IMR-90 (cell line): ENCODE measurements around the gene POLR3GL. TPM values are rescaled to one million over a fixed set of nuclear protein-coding genes. Genes with fewer than 3 reads are reported as not detected.

Source experiments
- ATAC-seq: fragments of 200-7000 bp; cut with Tn5 transposase; 2 replicates; pipeline ENCODE4 v1.9.1; 2020; ENCODE audit warnings: low read depth, mild to moderate bottlenecking, moderate library complexity
- BruUV-seq: library from RNA; stranded (reverse); fragments of 400-500 nt; replicated peaks from 2 replicates; lab custom pipeline; 2021; lab: Mats Ljungman, UMichigan
- CTCF ChIA-PET: fragments of 300-600 bp; formaldehyde crosslinking; extraction: SDS; loops from one replicate; lab custom pipeline; 2021; ENCODE audit warnings: antibody characterized with exemption; lab: Yijun Ruan, JAX
- POLR2A ChIA-PET: fragments of 300-600 bp; sonication (Branson Sonifier 250); formaldehyde crosslinking; loops from one replicate; lab custom pipeline; 2022; ENCODE audit warnings: antibody characterized with exemption; ENCODE audit not compliant: unreplicated experiment; lab: Charles Lee
- DNase-seq: peaks from one replicate; pipeline ENCODE4 v3.0.0; 2013
- H2AFZ ChIP-seq: replicated peaks from 2 replicates; pipeline ENCODE3; 2013; ENCODE audit warnings: low read length, mild to moderate bottlenecking; ENCODE audit not compliant: poor library complexity
- H2AK5ac ChIP-seq: 2 replicates; pipeline ENCODE4 v1.6.1; 2013; ENCODE audit warnings: low read depth, low read length, inconsistent platforms
- H2AK9ac ChIP-seq: replicated peaks from 2 replicates; pipeline ENCODE3; 2013; ENCODE audit warnings: mild to moderate bottlenecking, low read depth, low read length, moderate library complexity; ENCODE audit not compliant: poor library complexity
- H2BK120ac ChIP-seq: 2 replicates; pipeline ENCODE4 v1.6.1; 2013; ENCODE audit warnings: low read depth, low read length, inconsistent platforms
- H2BK15ac ChIP-seq: 3 replicates; pipeline ENCODE4 v1.6.1; 2013; ENCODE audit warnings: low read depth, low read length, inconsistent platforms
- H2BK20ac ChIP-seq: 2 replicates; pipeline ENCODE4 v1.6.1; 2013; ENCODE audit warnings: low read depth, mild to moderate bottlenecking, inconsistent platforms, low read length, moderate library complexity
- H2BK5ac ChIP-seq: 2 replicates; pipeline ENCODE4 v1.6.1; 2013; ENCODE audit warnings: mild to moderate bottlenecking, low read depth, low read length, inconsistent platforms; ENCODE audit not compliant: poor library complexity, severe bottlenecking
- H3K14ac ChIP-seq: replicated peaks from 2 replicates; pipeline ENCODE4 v1.6.1; 2013; ENCODE audit warnings: low read depth, low read length, inconsistent platforms
- H3K18ac ChIP-seq: 2 replicates; pipeline ENCODE4 v1.6.1; 2013; ENCODE audit warnings: low read depth, low read length, control low read depth
- H3K23ac ChIP-seq: 2 replicates; pipeline ENCODE4 v1.6.1; 2013; ENCODE audit warnings: low read depth, low read length, inconsistent platforms
- H3K27ac ChIP-seq: 2 replicates; pipeline ENCODE4 v1.5.1; 2013; ENCODE audit warnings: mild to moderate bottlenecking, control low read depth, low read length; ENCODE audit not compliant: insufficient read depth
- H3K27me3 ChIP-seq: 2 replicates; pipeline ENCODE4 v1.6.1; 2013; ENCODE audit warnings: low read length; ENCODE audit not compliant: control insufficient read depth, insufficient read depth
- H3K36me3 ChIP-seq: 2 replicates; pipeline ENCODE4 v1.6.1; 2013; ENCODE audit warnings: low read length, mixed read lengths; ENCODE audit not compliant: control insufficient read depth, insufficient read depth
- H3K4ac ChIP-seq: 2 replicates; pipeline ENCODE4 v1.6.1; 2013; ENCODE audit warnings: low read depth, low read length, inconsistent platforms
- H3K4me1 ChIP-seq: 2 replicates; pipeline ENCODE4 v1.6.1; 2013; ENCODE audit warnings: low read length, mixed read lengths; ENCODE audit not compliant: control insufficient read depth, insufficient read depth
- H3K4me2 ChIP-seq: 2 replicates; pipeline ENCODE4 v1.6.1; 2013; ENCODE audit warnings: low read depth, mild to moderate bottlenecking, control low read depth, low read length, moderate library complexity
- H3K4me3 ChIP-seq: 2 replicates; pipeline ENCODE4 v1.5.1; 2013; ENCODE audit warnings: low read depth, mild to moderate bottlenecking, control low read depth, low read length, moderate library complexity; ENCODE audit not compliant: insufficient read depth
- H3K56ac ChIP-seq: 2 replicates; pipeline ENCODE4 v1.6.1; 2013; ENCODE audit warnings: low read length, inconsistent platforms; ENCODE audit not compliant: insufficient read depth; ENCODE audit errors: extremely low read depth
- H3K79me1 ChIP-seq, 2 experiments: 2 replicates each; pipeline ENCODE4 v1.6.1; 2013; ENCODE audit warnings: low read length in 2 of 2, inconsistent platforms in 1 of 2, low read depth in 1 of 2
- H3K9ac ChIP-seq: 2 replicates; pipeline ENCODE4 v1.6.1; 2013; ENCODE audit warnings: low read depth, low read length, control low read depth
- H3K9me1 ChIP-seq: 2 replicates; pipeline ENCODE4 v1.6.1; 2013; ENCODE audit warnings: low read length, inconsistent platforms; ENCODE audit not compliant: insufficient read depth
- H3K9me3 ChIP-seq: 2 replicates; pipeline ENCODE4 v1.6.1; 2013; ENCODE audit warnings: low read length; ENCODE audit not compliant: control insufficient read depth, insufficient read depth
- H4K20me1 ChIP-seq: 2 replicates; pipeline ENCODE4 v1.6.1; 2013; ENCODE audit warnings: low read length, inconsistent platforms; ENCODE audit not compliant: insufficient read depth
- H4K5ac ChIP-seq: 2 replicates; pipeline ENCODE4 v1.6.1; 2013; ENCODE audit warnings: mild to moderate bottlenecking, low read depth, low read length, control low read depth
- H4K8ac ChIP-seq, 2 experiments: 2 replicates each; pipeline ENCODE4 v1.6.1; 2013; ENCODE audit warnings: low read depth in 2 of 2, low read length in 2 of 2, control low read depth in 1 of 2, inconsistent platforms in 1 of 2
- H4K91ac ChIP-seq: 2 replicates; pipeline ENCODE4 v1.6.1; 2013; ENCODE audit warnings: low read depth, low read length, inconsistent platforms; ENCODE audit not compliant: insufficient read depth
- BHLHE40 ChIP-seq: fragments of 150-350 bp; IDR thresholded peaks from 2 replicates; pipeline ENCODE4 v1.6.1; 2016; ENCODE audit warnings: mild to moderate bottlenecking, low read depth, low read length
- CEBPB ChIP-seq: IDR thresholded peaks from 2 replicates; pipeline ENCODE4 v1.6.1; 2012; ENCODE audit warnings: low read depth, low read length, improper control_type of control experiment
- CHD1 ChIP-seq: IDR thresholded peaks from 2 replicates; pipeline ENCODE4 v1.6.1; 2012; ENCODE audit warnings: low read depth, low read length, improper control_type of control experiment
- ELK1 ChIP-seq: fragments of 150-350 bp; IDR thresholded peaks from 2 replicates; pipeline ENCODE4 v1.6.1; 2016; ENCODE audit warnings: low read depth, mild to moderate bottlenecking, low read length, moderate library complexity, borderline replicate concordance
- FOS ChIP-seq: fragments of 150-350 bp; IDR thresholded peaks from 2 replicates; pipeline ENCODE4 v1.6.1; 2016; ENCODE audit warnings: low read depth, low read length
- MAFK ChIP-seq: IDR thresholded peaks from 2 replicates; pipeline ENCODE4 v1.6.1; 2012; ENCODE audit warnings: low read depth, low read length, improper control_type of control experiment
- MAZ ChIP-seq: IDR thresholded peaks from 2 replicates; pipeline ENCODE4 v1.6.1; 2012; ENCODE audit warnings: low read depth, mild to moderate bottlenecking, low read length, improper control_type of control experiment, moderate library complexity, borderline replicate concordance
- MXI1 ChIP-seq: IDR thresholded peaks from 2 replicates; pipeline ENCODE4 v1.6.1; 2012; ENCODE audit warnings: low read depth, mild to moderate bottlenecking, low read length, moderate library complexity, borderline replicate concordance
- NFE2L2 ChIP-seq: fragments of 150-350 bp; IDR thresholded peaks from 2 replicates; pipeline ENCODE4 v1.6.1; 2016; ENCODE audit warnings: low read depth, mild to moderate bottlenecking, low read length
- POLR2A ChIP-seq: IDR thresholded peaks from 2 replicates; pipeline ENCODE4 v1.6.1; 2012; ENCODE audit warnings: mild to moderate bottlenecking, low read depth, low read length
- RAD21 ChIP-seq: IDR thresholded peaks from 2 replicates; pipeline ENCODE4 v1.6.1; 2012; ENCODE audit warnings: low read length, improper control_type of control experiment
- RCOR1 ChIP-seq: IDR thresholded peaks from 2 replicates; pipeline ENCODE4 v1.6.1; 2012; ENCODE audit warnings: mild to moderate bottlenecking, low read length, improper control_type of control experiment; ENCODE audit not compliant: insufficient replicate concordance
- RFX5 ChIP-seq: IDR thresholded peaks from 2 replicates; pipeline ENCODE4 v1.8.0; 2012; ENCODE audit warnings: low read depth, mild to moderate bottlenecking, low read length, moderate library complexity
- SMC3 ChIP-seq: fragments of 150-350 bp; IDR thresholded peaks from 2 replicates; pipeline ENCODE4 v1.6.1; 2016; ENCODE audit warnings: low read depth, mild to moderate bottlenecking, antibody characterized with exemption, low read length, moderate library complexity
- WGBS, 2 experiments: methylation state at CpG; one replicate each; pipeline versions ENCODE4 v1.1.5 to v1.1.7; 2013; ENCODE audit warnings: missing lambda C conversion rate in 2 of 2; ENCODE audit not compliant: insufficient read length in 1 of 2; ENCODE audit errors: extremely low coverage in 2 of 2; 5-methylcytosine and 5-hydroxymethylcytosine counted together
- dilution Hi-C: fragments of 300-500 bp; cut with HindIII; formaldehyde crosslinking; loops from one replicate; pipeline ENCODE4 v1.14.3; 2018; ENCODE audit warnings: low sequenced_read_pairs; ENCODE audit not compliant: unreplicated experiment
- in situ Hi-C: fragments of 300-500 bp; cut with MboI; formaldehyde crosslinking; loops from 3 replicates; pipeline ENCODE4 v1.14.3; 2019; ENCODE audit warnings: low sequenced_read_pairs, inconsistent platforms, mixed read lengths
- intact Hi-C: fragments of 100-400 bp; cut with micrococcal nuclease; formaldehyde crosslinking; loops from 2 replicates; pipeline ENCODE4 v1.10.0; 2022
- polyA plus RNA-seq, 3 experiments: library from polyadenylated mRNA; depleted of rRNA; stranded (reverse); fragments of >200 nt; gene quantifications; 2 replicates each; pipeline ENCODE4 v1.2.3, GENCODE V29; 2012; ENCODE audit warnings: low replicate concordance in 1 of 3
- total RNA-seq: library from RNA; depleted of rRNA; stranded (reverse); fragments of >200 nt; gene quantifications from 2 replicates; pipeline ENCODE4 v1.2.3, GENCODE V29; 2012
- TF ChIP-seq, protein P1 (sequence below): conservative IDR thresholded peaks from 2 replicates; pipeline ENCODE4 v1.5.1; 2012; ENCODE audit warnings: mild to moderate bottlenecking, low read depth, low read length, improper control_type of control experiment
- TF ChIP-seq, protein P2 (sequence below): fragments of 150-350 bp; IDR thresholded peaks from 2 replicates; pipeline ENCODE4 v1.6.1; 2017; ENCODE audit warnings: mild to moderate bottlenecking, antibody characterized with exemption, low read length, low read depth

Gene POLR3GL
- total and polyA plus RNA-seq, 2 of the 4 experiments (the other 2 are of a cell fraction): 7.9 to 16.3 TPM

DNA sequence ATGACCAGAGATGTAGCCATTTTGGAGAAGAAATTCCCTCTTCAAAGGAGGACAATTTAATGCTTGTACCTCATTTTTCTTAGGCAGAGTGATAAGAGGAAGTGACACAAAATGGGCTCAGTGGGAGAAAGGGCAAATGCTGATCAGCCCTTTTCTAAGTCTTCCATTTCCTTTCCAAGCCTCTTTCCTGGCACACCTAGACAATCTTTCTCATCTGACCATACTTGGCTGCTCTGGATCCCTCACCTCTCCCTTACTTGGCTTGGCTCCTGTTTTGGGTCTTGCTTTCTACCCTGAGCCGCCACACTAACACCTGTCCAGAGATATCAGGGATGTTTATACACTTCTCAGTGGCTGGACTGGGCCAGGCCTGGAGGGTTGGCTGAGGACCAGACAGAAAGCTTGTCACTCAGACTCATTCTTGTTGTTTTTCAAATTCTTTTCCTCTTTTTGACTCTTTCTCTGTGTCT is 18.8 kb downstream of the POLR3GL start:
- Histone ChIP-seq H4K5ac (no peak overlapping the region), H4K91ac (no peak overlapping the region; the same call in 1 of the 2 replicates), H3K4me2 (no peak overlapping the region), H2AK5ac (peak overlapping the region; percentile 63), H4K20me1 (no peaks in the 10 kb centered on the region), H2AK9ac (no peak overlapping the region), H3K9ac (no peak overlapping the region), H2BK20ac (no peak overlapping the region; the same call in 1 of the 2 replicates), H3K14ac (peak overlapping the region; percentile 7; the same call in 1 of the 2 replicates), H3K36me3 (no peaks in the 10 kb centered on the region), H4K8ac (peak overlapping the region in 1 of 2 experiments; percentile 17; a peak in 1 of 4 replicates), H3K9me3 (no peaks in the 10 kb centered on the region), H3K4ac (peak overlapping the region; percentile 57; the same call in 1 of the 2 replicates), H2AFZ (peak overlapping the region; percentile 53), H2BK120ac (peak overlapping the region; percentile 49; the same call in 1 of the 2 replicates), H2BK15ac (peak overlapping the region; percentile 61; the same call in 1 of the 3 replicates), H3K4me1 (peaks cover 21% of the 10 kb centered on the region), H3K27ac (no peak overlapping the region), H3K56ac (no peak overlapping the region), H3K23ac (0 out of 2 replicates have a peak overlapping the region, but pooled peaks have one; percentile 2), H3K9me1 (peaks cover 19% of the 10 kb centered on the region), H3K4me3 (no peak overlapping the region), H3K79me1 (peaks cover 4 to 5% of the 10 kb centered on the region in 2 experiments; a peak in 3 of 4 replicates), H2BK5ac (no peak overlapping the region), H3K18ac (no peak overlapping the region), H3K27me3 (no peaks in the 10 kb centered on the region)
- intact Hi-C loops: no loop called here
- CTCF ChIA-PET: no interaction called here
- BruUV-seq: no TSS peak
- no peak for DNase-seq
- dilution Hi-C loops: no loop called here
- no peak for TF ChIP-seq CEBPB
- no peak for TF ChIP-seq FOS
- no peak for TF ChIP-seq POLR2A
- no peak for TF ChIP-seq NFE2L2
- no peak for TF ChIP-seq RCOR1
- TF ChIP-seq RFX5: no peak
- TF ChIP-seq MXI1: no peak
- TF ChIP-seq, protein P1, sequence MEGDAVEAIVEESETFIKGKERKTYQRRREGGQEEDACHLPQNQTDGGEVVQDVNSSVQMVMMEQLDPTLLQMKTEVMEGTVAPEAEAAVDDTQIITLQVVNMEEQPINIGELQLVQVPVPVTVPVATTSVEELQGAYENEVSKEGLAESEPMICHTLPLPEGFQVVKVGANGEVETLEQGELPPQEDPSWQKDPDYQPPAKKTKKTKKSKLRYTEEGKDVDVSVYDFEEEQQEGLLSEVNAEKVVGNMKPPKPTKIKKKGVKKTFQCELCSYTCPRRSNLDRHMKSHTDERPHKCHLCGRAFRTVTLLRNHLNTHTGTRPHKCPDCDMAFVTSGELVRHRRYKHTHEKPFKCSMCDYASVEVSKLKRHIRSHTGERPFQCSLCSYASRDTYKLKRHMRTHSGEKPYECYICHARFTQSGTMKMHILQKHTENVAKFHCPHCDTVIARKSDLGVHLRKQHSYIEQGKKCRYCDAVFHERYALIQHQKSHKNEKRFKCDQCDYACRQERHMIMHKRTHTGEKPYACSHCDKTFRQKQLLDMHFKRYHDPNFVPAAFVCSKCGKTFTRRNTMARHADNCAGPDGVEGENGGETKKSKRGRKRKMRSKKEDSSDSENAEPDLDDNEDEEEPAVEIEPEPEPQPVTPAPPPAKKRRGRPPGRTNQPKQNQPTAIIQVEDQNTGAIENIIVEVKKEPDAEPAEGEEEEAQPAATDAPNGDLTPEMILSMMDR: no peak
- TF ChIP-seq MAZ: no peak
- TF ChIP-seq, protein P2, sequence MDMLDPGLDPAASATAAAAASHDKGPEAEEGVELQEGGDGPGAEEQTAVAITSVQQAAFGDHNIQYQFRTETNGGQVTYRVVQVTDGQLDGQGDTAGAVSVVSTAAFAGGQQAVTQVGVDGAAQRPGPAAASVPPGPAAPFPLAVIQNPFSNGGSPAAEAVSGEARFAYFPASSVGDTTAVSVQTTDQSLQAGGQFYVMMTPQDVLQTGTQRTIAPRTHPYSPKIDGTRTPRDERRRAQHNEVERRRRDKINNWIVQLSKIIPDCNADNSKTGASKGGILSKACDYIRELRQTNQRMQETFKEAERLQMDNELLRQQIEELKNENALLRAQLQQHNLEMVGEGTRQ: no peak
- TF ChIP-seq BHLHE40: no peak
- no peak for TF ChIP-seq ELK1
- no peak for TF ChIP-seq RAD21
- TF ChIP-seq CHD1: no peak
- TF ChIP-seq SMC3: no peak
- no peak for TF ChIP-seq MAFK
- in situ Hi-C loops: no loop called here
- POLR2A ChIA-PET: no interaction called here
- ATAC-seq: no peak
- no CpG with 5 or more reads among the region's 1 CpG for WGBS, 2 experiments
